GM12878 (cell line): ENCODE measurements around the gene ZBTB5. TPM values are rescaled to one million over a fixed set of nuclear protein-coding genes. Genes with fewer than 3 reads are reported as not detected.

Experiments used
- ATAC-seq: fragments of 200-7000 bp; cut with Tn5 transposase; 3 replicates; pipeline ENCODE4 v1.9.1; 2020; ENCODE audit warnings: mild to moderate bottlenecking, moderate library complexity
- BruUV-seq: library from RNA; stranded (reverse); fragments of 400-500 nt; replicated peaks from 2 replicates; lab custom pipeline; 2021; lab: Mats Ljungman, UMichigan
- CTCF ChIA-PET: fragments of 300-600 bp; sonication (Branson Sonifier 250); formaldehyde crosslinking; extraction: SDS; loops from one replicate; lab custom pipeline; 2021; ENCODE audit warnings: inconsistent platforms; lab: Yijun Ruan, JAX
- POLR2A ChIA-PET: fragments of 350-600 bp; formaldehyde crosslinking; extraction: SDS; loops from one replicate; lab custom pipeline; 2021; ENCODE audit warnings: inconsistent platforms; lab: Charles Lee
- RAD21 ChIA-PET: fragments of 300-600 bp; sonication (Branson Sonifier 250); formaldehyde crosslinking; loops from one replicate; lab custom pipeline; 2023; ENCODE audit warnings: antibody characterized with exemption; ENCODE audit not compliant: unreplicated experiment; lab: Charles Lee
- SMC1A ChIA-PET: fragments of 300-600 bp; sonication (Branson Sonifier 250); formaldehyde crosslinking; loops from one replicate; lab custom pipeline; 2023; ENCODE audit not compliant: unreplicated experiment, uncharacterized antibody; lab: Charles Lee
- DNase-seq: peaks from one replicate; pipeline ENCODE4 v3.0.0-alpha.2; 2011; ENCODE audit warnings: low read depth, low spot score
- FAIRE-seq: peaks from 3 replicates; lab custom pipeline; 2011; peaks lifted over from hg19 to GRCh38; lab: Jason Lieb, UNC
- H2AFZ ChIP-seq: 2 replicates; pipeline ENCODE4 v1.6.0; 2011; ENCODE audit warnings: low read depth, low read length, control low read depth; ENCODE audit not compliant: control insufficient read depth
- H3K27ac ChIP-seq: 2 replicates; pipeline ENCODE4 v1.5.1; 2011; ENCODE audit warnings: control low read depth; ENCODE audit not compliant: control insufficient read depth, insufficient read depth
- H3K27me3 ChIP-seq, 2 experiments: replicated peaks in 1 of 2; 2 replicates each; pipeline versions ENCODE4 v1.6.0 to v1.6.1; 2011; ENCODE audit warnings: low read length in 1 of 2; ENCODE audit not compliant: control insufficient read depth in 2 of 2, insufficient read depth in 2 of 2
- H3K36me3 ChIP-seq, 2 experiments: 2 replicates each; pipeline ENCODE4 v1.5.1; 2011; ENCODE audit warnings: low read length in 1 of 2; ENCODE audit not compliant: control insufficient read depth in 2 of 2, insufficient read depth in 2 of 2
- H3K4me1 ChIP-seq: 2 replicates; pipeline ENCODE4 v1.6.1; 2011; ENCODE audit warnings: mild to moderate bottlenecking, low read length, moderate library complexity, mixed read lengths; ENCODE audit not compliant: control insufficient read depth, insufficient read depth
- H3K4me2 ChIP-seq: 2 replicates; pipeline ENCODE4 v1.6.0; 2011; ENCODE audit warnings: control low read depth; ENCODE audit not compliant: control insufficient read depth, insufficient read depth
- H3K4me3 ChIP-seq: fragments of 200-600 bp; sonication (generic); 2 replicates; pipeline ENCODE4 v1.5.1; 2016
- H3K79me2 ChIP-seq: 2 replicates; pipeline ENCODE4 v1.6.0; 2011; ENCODE audit warnings: low read length; ENCODE audit not compliant: control insufficient read depth, insufficient read depth
- H3K9ac ChIP-seq: 2 replicates; pipeline ENCODE4 v1.8.0; 2011; ENCODE audit warnings: low read length, control low read depth, mixed read lengths; ENCODE audit not compliant: control insufficient read depth, insufficient read depth
- H3K9me3 ChIP-seq: replicated peaks from 3 replicates; pipeline ENCODE4 v1.5.1; 2011; ENCODE audit warnings: mild to moderate bottlenecking, low read length; ENCODE audit not compliant: control insufficient read depth, insufficient read depth
- H4K20me1 ChIP-seq: 2 replicates; pipeline ENCODE4 v1.6.0; 2011; ENCODE audit not compliant: control insufficient read depth, insufficient read depth
- ATF7 ChIP-seq: fragments of 450-650 bp; IDR thresholded peaks from 2 replicates; pipeline ENCODE4 v1.6.1; 2016; ENCODE audit warnings: low read depth, mild to moderate bottlenecking
- BCLAF1 ChIP-seq: fragments of 450-650 bp; IDR thresholded peaks from 2 replicates; pipeline ENCODE4 v1.6.1; 2017; ENCODE audit warnings: antibody characterized with exemption, mild to moderate bottlenecking, moderate library complexity
- CHD1 ChIP-seq: IDR thresholded peaks from 2 replicates; pipeline ENCODE4 v1.6.1; 2012; ENCODE audit warnings: low read depth, low read length, improper control_type of control experiment
- IRF4 ChIP-seq: IDR thresholded peaks from 2 replicates; pipeline ENCODE4 v1.6.1; 2011; ENCODE audit warnings: low read depth, low read length
- JUND ChIP-seq: IDR thresholded peaks from 2 replicates; pipeline ENCODE4 v1.6.1; 2012; ENCODE audit warnings: low read depth, mild to moderate bottlenecking, low read length, improper control_type of control experiment, moderate library complexity
- KDM1A ChIP-seq: fragments of 200-600 bp; sonication (generic); IDR thresholded peaks from 2 replicates; pipeline ENCODE4 v1.6.1; 2016; ENCODE audit warnings: borderline replicate concordance
- RUNX3 ChIP-seq: IDR thresholded peaks from 2 replicates; pipeline ENCODE4 v1.6.1; 2012; ENCODE audit warnings: low read length, inconsistent platforms
- SMAD1 ChIP-seq: fragments of 450-650 bp; IDR thresholded peaks from 2 replicates; pipeline ENCODE4 v1.6.1; 2018; ENCODE audit warnings: mild to moderate bottlenecking, low read depth; ENCODE audit not compliant: partially characterized antibody
- WGBS: methylation state at CpG from one replicate; pipeline ENCODE4 v1.1.6; 2016; ENCODE audit warnings: low lambda C conversion rate; ENCODE audit not compliant: insufficient replicate concordance, insufficient coverage; ENCODE audit errors: missing lambda C conversion rate; 5-methylcytosine and 5-hydroxymethylcytosine counted together
- in situ Hi-C: fragments of 300-500 bp; cut with MboI; formaldehyde crosslinking; loops from 9 replicates; pipeline ENCODE4 v1.14.3; 2018; ENCODE audit warnings: mixed read lengths
- intact Hi-C: fragments of 100-400 bp; cut with micrococcal nuclease; formaldehyde crosslinking; loops from one replicate; pipeline ENCODE4 v1.14.2; 2022; ENCODE audit not compliant: unreplicated experiment
- polyA plus RNA-seq, 11 experiments: library from polyadenylated mRNA; depleted of rRNA in 4 of 11; unstranded in 6 of 11; stranded (reverse) in 5 of 11; fragments of >200 nt; fragmentation: Nextera tagmentation in 4 of 11; fragmentation: Illumina TruSeq in 1 of 11; extraction: Ambion mirVana in 4 of 11; extraction: Trizol in 1 of 11; gene quantifications; 1 replicate in 1 of 11; 2 replicates in 10 of 11; pipeline versions ENCODE4 v1.2.1 to v1.2.3, GENCODE V29; 2011 to 2016; ENCODE audit warnings: inconsistent platforms in 2 of 11, missing spikeins in 2 of 11, low read depth in 1 of 11
- total RNA-seq, 4 experiments: library from RNA; depleted of rRNA in 3 of 4; stranded (reverse); fragments of >200 nt in 3 of 4; fragmentation: Illumina TruSeq in 1 of 4; extraction: Trizol in 1 of 4; gene quantifications; 2 replicates each; pipeline versions ENCODE4 v1.2.1 to v1.2.3, GENCODE V29; 2013 to 2021

ZBTB5 gene
- total and polyA plus RNA-seq, 10 of the 15 experiments (the other 5 are each of a cell fraction or from before 2014, with no cell fraction given), result 1.4 to 32.5 (median 12.1) TPM

GRCh38 chr9:37436540-37436939 is 28.7 kb downstream of the ZBTB5 start:
- TF ChIP-seq RUNX3 (no peak), JUND (no peak), ATF7 (no peak), KDM1A (no peak), SMAD1 (no peak), IRF4 (no peak), CHD1 (no peak), BCLAF1 (no peak)
- H4K20me1 ChIP-seq, result no peaks in the 10 kb centered on the region
- no peak for ATAC-seq
- no peak overlapping the region for H2AFZ ChIP-seq
- no peaks in the 10 kb centered on the region for H3K4me1 ChIP-seq
- no peaks in the 10 kb centered on the region for H3K27me3 ChIP-seq
- no peak overlapping the region for H3K4me2 ChIP-seq
- in situ Hi-C loops (no loop called here), intact Hi-C loops (no loop called here)
- RAD21 ChIA-PET, result no interaction called here
- 98% methylated on average over 5 of the region's 5 CpGs for WGBS
- H3K79me2 ChIP-seq, result no peaks in the 10 kb centered on the region; the same call in none of the 2 replicates
- CTCF ChIA-PET, result interaction anchor here (1.4 kb wide), 1 partner anchor 13 kb away, joined by 3 read pairs; no protein-coding TSS in a partner anchor
- BruUV-seq, result no TSS peak
- peaks cover 26 to 37% of the 10 kb centered on the region in 2 experiments for H3K36me3 ChIP-seq
- no peak overlapping the region for H3K4me3 ChIP-seq
- no peaks in the 10 kb centered on the region for H3K9me3 ChIP-seq
- no peak for DNase-seq
- H3K9ac ChIP-seq, result no peak overlapping the region
- POLR2A ChIA-PET, result no interaction called here
- SMC1A ChIA-PET, result interaction anchor here (1.2 kb wide), 1 partner anchor 11 kb away, joined by 3 read pairs; no protein-coding TSS in a partner anchor
- FAIRE-seq, result no peak
- no peak overlapping the region for H3K27ac ChIP-seq
